GM12801 (cell line): ENCODE data around the gene RIMS4.

Source experiments
- TF ChIP-seq, protein P1 (sequence below): IDR thresholded peaks from one replicate; pipeline ENCODE4 v1.5.1; 2011; ENCODE audit warnings: control low read depth; ENCODE audit not compliant: insufficient read length; ENCODE audit errors: extremely low read depth

RIMS4 gene

GRCh38 chr20:44750081-44750805 lies 60.1 kb downstream of the RIMS4 start:
- TF ChIP-seq, protein P1, sequence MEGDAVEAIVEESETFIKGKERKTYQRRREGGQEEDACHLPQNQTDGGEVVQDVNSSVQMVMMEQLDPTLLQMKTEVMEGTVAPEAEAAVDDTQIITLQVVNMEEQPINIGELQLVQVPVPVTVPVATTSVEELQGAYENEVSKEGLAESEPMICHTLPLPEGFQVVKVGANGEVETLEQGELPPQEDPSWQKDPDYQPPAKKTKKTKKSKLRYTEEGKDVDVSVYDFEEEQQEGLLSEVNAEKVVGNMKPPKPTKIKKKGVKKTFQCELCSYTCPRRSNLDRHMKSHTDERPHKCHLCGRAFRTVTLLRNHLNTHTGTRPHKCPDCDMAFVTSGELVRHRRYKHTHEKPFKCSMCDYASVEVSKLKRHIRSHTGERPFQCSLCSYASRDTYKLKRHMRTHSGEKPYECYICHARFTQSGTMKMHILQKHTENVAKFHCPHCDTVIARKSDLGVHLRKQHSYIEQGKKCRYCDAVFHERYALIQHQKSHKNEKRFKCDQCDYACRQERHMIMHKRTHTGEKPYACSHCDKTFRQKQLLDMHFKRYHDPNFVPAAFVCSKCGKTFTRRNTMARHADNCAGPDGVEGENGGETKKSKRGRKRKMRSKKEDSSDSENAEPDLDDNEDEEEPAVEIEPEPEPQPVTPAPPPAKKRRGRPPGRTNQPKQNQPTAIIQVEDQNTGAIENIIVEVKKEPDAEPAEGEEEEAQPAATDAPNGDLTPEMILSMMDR, result no peak

- TF ChIP-seq, protein P1, result no peak
Measured at GRCh38 chr20:44748005-44748370, 62.4 kb downstream of the RIMS4 start.

- TF ChIP-seq, protein P1, result no peak
Measured at GRCh38 chr20:44747166-44748004, 63.0 kb downstream of the RIMS4 start.

GRCh38 chr20:44746367-44747165 lies 63.8 kb downstream of the RIMS4 start:
- TF ChIP-seq, protein P1, result no peak

DNA sequence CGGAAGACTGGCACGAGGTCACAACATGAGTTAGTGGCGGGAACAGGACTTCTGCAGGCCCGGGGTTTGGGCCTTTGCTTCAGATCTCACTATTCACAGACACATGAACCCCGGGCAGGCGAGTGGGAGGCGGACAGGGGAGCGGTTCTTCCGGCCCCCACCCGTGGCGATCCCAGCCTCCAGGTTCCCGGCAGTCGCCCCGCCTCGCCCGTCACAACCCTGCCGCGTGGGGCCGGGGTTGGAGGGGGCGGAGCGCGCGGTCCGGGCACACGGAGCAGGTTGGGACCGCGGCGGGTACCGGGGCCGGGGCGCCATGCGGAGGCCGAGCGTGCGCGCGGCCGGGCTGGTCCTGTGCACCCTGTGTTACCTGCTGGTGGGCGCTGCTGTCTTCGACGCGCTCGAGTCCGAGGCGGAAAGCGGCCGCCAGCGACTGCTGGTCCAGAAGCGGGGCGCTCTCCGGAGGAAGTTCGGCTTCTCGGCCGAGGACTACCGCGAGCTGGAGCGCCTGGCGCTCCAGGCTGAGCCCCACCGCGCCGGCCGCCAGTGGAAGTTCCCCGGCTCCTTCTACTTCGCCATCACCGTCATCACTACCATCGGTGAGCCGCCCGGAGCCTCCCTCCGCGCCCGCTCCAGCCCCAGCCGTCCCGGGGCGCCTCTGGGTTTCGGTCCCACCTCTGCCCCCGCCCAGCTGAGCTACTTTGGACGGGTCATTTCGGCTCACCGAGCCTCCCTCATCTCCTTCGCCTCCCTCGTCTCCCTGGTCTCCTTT lies 64.6 kb downstream of the RIMS4 start, which contains the start of gene KCNK15:
KCNK15 (plus strand) TSS at position 268 of the 769 bp plus-strand sequence; CDS start at position 314, 46 bp downstream.
- TF ChIP-seq, protein P1, result no peak

GRCh38 chr20:44745122-44745597 lies 65.2 kb downstream of the RIMS4 start:
- TF ChIP-seq, protein P1, result no peak
